Brain microvascular endothelial cell (primary cell): ENCODE measurements around the gene TNNC1.

Experiments used
- DNase-seq: peaks from one replicate; pipeline ENCODE4 v3.0.0-alpha.2; 2020
- H3K27ac ChIP-seq: fragments of 250-450 bp; sonication (Bioruptor Pico); 2 replicates; pipeline ENCODE4 v1.5.1; 2020; ENCODE audit warnings: mild to moderate bottlenecking, moderate library complexity
- H3K27me3 ChIP-seq: fragments of 250-450 bp; sonication (Bioruptor Pico); replicated peaks from 2 replicates; pipeline ENCODE4 v1.5.1; 2020; ENCODE audit warnings: mild to moderate bottlenecking
- H3K36me3 ChIP-seq: fragments of 250-450 bp; sonication (Bioruptor Pico); replicated peaks from 2 replicates; pipeline ENCODE4 v1.5.1; 2020; ENCODE audit warnings: mild to moderate bottlenecking
- H3K4me3 ChIP-seq: 2 replicates; pipeline ENCODE4 v1.5.1; 2011; ENCODE audit warnings: low read depth, mild to moderate bottlenecking, control low read depth, low read length, moderate library complexity
- CTCF ChIP-seq: IDR thresholded peaks from 2 replicates; pipeline ENCODE4 v1.5.1; 2011; ENCODE audit warnings: low read depth, mild to moderate bottlenecking, moderate library complexity, low read length, control low read depth, inconsistent platforms; ENCODE audit errors: missing control alignments
- in situ Hi-C: cut with HindIII; loops from 2 replicates; pipeline ENCODE4 v1.10.0; 2017; ENCODE audit warnings: low sequenced_read_pairs, low pct_ligation_motif_present

TNNC1 gene

GRCh38 chr3:52487050-52487787 is 33.4 kb upstream of the TNNC1 start:
- Histone ChIP-seq H3K4me3 (no peak overlapping the region), H3K27ac (no peak overlapping the region), H3K36me3 (peaks cover 59% of the 10 kb centered on the region), H3K27me3 (no peaks in the 10 kb centered on the region)
- TF ChIP-seq CTCF = no peak
- DNase-seq = no peak
- in situ Hi-C loops = no loop called here

GRCh38 chr3:52484680-52485461 is 31.0 kb upstream of the TNNC1 start:
- no peak overlapping the region for H3K4me3 ChIP-seq
- DNase-seq = no peak
- H3K36me3 ChIP-seq = peaks cover 59% of the 10 kb centered on the region
- no peak for TF ChIP-seq CTCF
- H3K27me3 ChIP-seq = no peaks in the 10 kb centered on the region
- H3K27ac ChIP-seq = no peak overlapping the region
- in situ Hi-C loops = no loop called here

- Histone ChIP-seq H3K36me3 (peaks cover 59% of the 10 kb centered on the region), H3K27ac (no peak overlapping the region), H3K4me3 (no peak overlapping the region), H3K27me3 (no peaks in the 10 kb centered on the region)
- TF ChIP-seq CTCF = no peak
- peak; percentile 47 for DNase-seq
- in situ Hi-C loops = no loop called here
These were observed 29.9 kb upstream of the TNNC1 start for GRCh38 chr3:52483577-52484381.

GRCh38 chr3:52483081-52483480 is 29.2 kb upstream of the TNNC1 start:
- no peak for DNase-seq
- TF ChIP-seq CTCF = no peak
- no peaks in the 10 kb centered on the region for H3K27me3 ChIP-seq
- peaks cover 58% of the 10 kb centered on the region for H3K36me3 ChIP-seq
- in situ Hi-C loops = no loop called here
- no peak overlapping the region for H3K27ac ChIP-seq
- H3K4me3 ChIP-seq = no peak overlapping the region

GRCh38 chr3:52481819-52482521 is 28.1 kb upstream of the TNNC1 start:
- DNase-seq = no peak
- no peak overlapping the region for H3K4me3 ChIP-seq
- TF ChIP-seq CTCF = peak; percentile 66
- H3K36me3 ChIP-seq = peaks cover 58% of the 10 kb centered on the region
- in situ Hi-C loops = no loop called here
- H3K27me3 ChIP-seq = no peaks in the 10 kb centered on the region
- no peak overlapping the region for H3K27ac ChIP-seq
